Left renal cortex interstitium (tissue), 4 donors: ENCODE measurements around the gene CTNNBL1. TPM values are rescaled to one million over a fixed set of nuclear protein-coding genes. Genes with fewer than 3 reads are reported as not detected.
"Not testable (repeated sequence)": the region's sequence is repeated elsewhere in the genome, so short reads cannot be mapped to it uniquely, and the experiment has no call there.

Experiments used
- DNase-seq, 4 donors: peaks; one replicate each; pipeline ENCODE4 v3.0.0-alpha.2; 2013; ENCODE audit warnings: low read depth in 4 of 4, low spot score in 2 of 4, missing footprints in 1 of 4
- polyA plus RNA-seq, 4 donors: library from polyadenylated mRNA; unstranded; fragments of 120-200 nt; gene quantifications; one replicate each; pipeline ENCODE4 v1.2.1, GENCODE V29; 2013; ENCODE audit not compliant: insufficient read length in 4 of 4

Gene CTNNBL1
- polyA plus RNA-seq, 4 donors: 45.6 to 61.5 (median 53.0) TPM

- DNase-seq: no peak
These were observed 11.1 kb downstream of the CTNNBL1 start for GRCh38 chr20:37704955-37705354.

- no peak for DNase-seq
These were observed 12.5 kb downstream of the CTNNBL1 start for GRCh38 chr20:37706298-37706697.

GRCh38 chr20:37711001-37711400 lies 17.2 kb downstream of the CTNNBL1 start:
- DNase-seq: no peak

GRCh38 chr20:37711994-37712964 lies 18.4 kb downstream of the CTNNBL1 start:
- DNase-seq: no peak

GRCh38 chr20:37713396-37713795 lies 19.6 kb downstream of the CTNNBL1 start:
- no peak for DNase-seq

GRCh38 chr20:37714978-37715672 lies 21.3 kb downstream of the CTNNBL1 start:
- DNase-seq: no peak

GRCh38 chr20:37721751-37722150 lies 27.9 kb downstream of the CTNNBL1 start:
- no peak for DNase-seq

GRCh38 chr20:37722312-37722711 lies 28.5 kb downstream of the CTNNBL1 start:
- DNase-seq: not testable (repeated sequence)

GRCh38 chr20:37723668-37724067 lies 29.8 kb downstream of the CTNNBL1 start:
- DNase-seq: no peak

- DNase-seq: no peak
These were observed 31.3 kb downstream of the CTNNBL1 start for GRCh38 chr20:37725165-37725564.

GRCh38 chr20:37725855-37726254 lies 32.0 kb downstream of the CTNNBL1 start:
- no peak for DNase-seq

- DNase-seq: no peak
These were observed 32.5 kb downstream of the CTNNBL1 start for GRCh38 chr20:37726321-37726720.

GRCh38 chr20:37726971-37727956 lies 33.4 kb downstream of the CTNNBL1 start:
- no peak for DNase-seq

GRCh38 chr20:37727957-37728634 lies 34.3 kb downstream of the CTNNBL1 start:
- no peak for DNase-seq

GRCh38 chr20:37728635-37728983 lies 34.8 kb downstream of the CTNNBL1 start:
- no peak for DNase-seq

GRCh38 chr20:37729452-37729851 lies 35.6 kb downstream of the CTNNBL1 start:
- no peak for DNase-seq

- no peak for DNase-seq
These were observed 36.1 kb downstream of the CTNNBL1 start for GRCh38 chr20:37729909-37730308.

- DNase-seq: no peak
These were observed 39.6 kb downstream of the CTNNBL1 start for GRCh38 chr20:37733416-37733815.

- no peak for DNase-seq
These were observed 40.6 kb downstream of the CTNNBL1 start for GRCh38 chr20:37734228-37734985.
